Measurements from ENCODE around the gene OMA1.

- TF ChIP-seq CTCF (conservative IDR thresholded peaks at IDR 0.05; ENCODE audit: low read length) (no peak), EZH2phosphoT487 (IDR thresholded peaks at IDR 0.05; ENCODE audit: borderline replicate concordance) (no peak)
Observed at GRCh38 chr1:58586271-58586670, 39.7 kb upstream of the OMA1 start.
